ENCODE data around the gene KLHL13. TPM values are rescaled to one million over a fixed set of nuclear protein-coding genes. Genes with fewer than 3 reads are reported as not detected.
"Not testable (repeated sequence)": the region's sequence is repeated elsewhere in the genome, so short reads cannot be mapped to it uniquely, and the experiment has no call there.

Gene KLHL13
- total RNA-seq, 1 experiment from 2014 or later, result 0.64 TPM

DNA sequence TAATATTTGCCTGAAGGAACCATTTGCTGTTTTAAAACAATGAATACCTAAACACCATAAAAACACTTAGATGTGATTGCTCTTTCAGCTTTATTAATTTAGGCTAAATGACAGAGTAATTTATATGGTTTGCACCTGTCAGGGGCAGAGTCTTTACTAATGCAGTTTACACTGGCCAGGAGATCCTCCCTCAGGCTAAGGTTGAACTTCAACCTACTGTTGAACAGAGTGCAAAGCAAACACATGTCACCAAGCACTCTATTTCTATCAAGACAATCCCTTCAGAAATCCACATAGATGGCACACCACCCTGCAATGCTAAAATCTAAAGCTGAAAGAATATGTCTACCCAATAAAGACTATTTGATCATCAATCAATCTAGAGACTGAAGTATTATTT is 147.3 kb downstream of the KLHL13 start:
- no peaks in the 10 kb centered on the region for H3K27me3 Mint-ChIP-seq (ENCODE audit: unreplicated experiment)
- H3K4me1 Mint-ChIP-seq (ENCODE audit: low read depth, unreplicated experiment), result no peaks in the 10 kb centered on the region
- H3K4me3 Mint-ChIP-seq (ENCODE audit: low read depth, unreplicated experiment), result no peak overlapping the region
- H3K27ac Mint-ChIP-seq (ENCODE audit: unreplicated experiment), result no peak overlapping the region
- no peaks in the 10 kb centered on the region for H3K9me3 Mint-ChIP-seq (ENCODE audit: low read depth, unreplicated experiment)
- intact Hi-C loops (cut with micrococcal nuclease; ENCODE audit: unreplicated experiment), result no loop called here
- H3K36me3 Mint-ChIP-seq (ENCODE audit: insufficient read depth, unreplicated experiment), result no peaks in the 10 kb centered on the region
- CTCF ChIA-PET, result no interaction called here
- DNase-seq, result no peak
- BruUV-seq (replicated peaks), result no TSS peak
- TF ChIP-seq, protein P1, sequence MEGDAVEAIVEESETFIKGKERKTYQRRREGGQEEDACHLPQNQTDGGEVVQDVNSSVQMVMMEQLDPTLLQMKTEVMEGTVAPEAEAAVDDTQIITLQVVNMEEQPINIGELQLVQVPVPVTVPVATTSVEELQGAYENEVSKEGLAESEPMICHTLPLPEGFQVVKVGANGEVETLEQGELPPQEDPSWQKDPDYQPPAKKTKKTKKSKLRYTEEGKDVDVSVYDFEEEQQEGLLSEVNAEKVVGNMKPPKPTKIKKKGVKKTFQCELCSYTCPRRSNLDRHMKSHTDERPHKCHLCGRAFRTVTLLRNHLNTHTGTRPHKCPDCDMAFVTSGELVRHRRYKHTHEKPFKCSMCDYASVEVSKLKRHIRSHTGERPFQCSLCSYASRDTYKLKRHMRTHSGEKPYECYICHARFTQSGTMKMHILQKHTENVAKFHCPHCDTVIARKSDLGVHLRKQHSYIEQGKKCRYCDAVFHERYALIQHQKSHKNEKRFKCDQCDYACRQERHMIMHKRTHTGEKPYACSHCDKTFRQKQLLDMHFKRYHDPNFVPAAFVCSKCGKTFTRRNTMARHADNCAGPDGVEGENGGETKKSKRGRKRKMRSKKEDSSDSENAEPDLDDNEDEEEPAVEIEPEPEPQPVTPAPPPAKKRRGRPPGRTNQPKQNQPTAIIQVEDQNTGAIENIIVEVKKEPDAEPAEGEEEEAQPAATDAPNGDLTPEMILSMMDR (IDR thresholded peaks at IDR 0.05; ENCODE audit: unreplicated experiment), result no peak

DNA sequence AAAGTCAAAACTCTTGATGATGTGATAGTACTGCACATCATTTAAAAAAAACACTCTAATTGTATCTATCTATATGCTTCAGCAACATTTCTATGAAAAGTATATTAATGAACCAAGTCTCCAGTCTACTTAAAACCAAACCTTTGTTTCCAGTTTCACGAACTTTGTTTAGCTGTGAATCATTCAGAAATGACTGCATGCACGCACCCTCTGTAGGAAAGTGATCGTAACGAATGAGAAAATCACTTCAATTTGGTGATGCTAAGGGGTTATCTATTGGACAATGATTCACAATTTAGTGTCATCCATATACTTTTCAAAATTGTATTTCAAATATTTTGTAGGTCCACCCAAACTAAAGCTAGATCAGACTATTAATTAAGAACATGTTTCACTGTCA is 157.6 kb downstream of the KLHL13 start:
- H3K27ac Mint-ChIP-seq (ENCODE audit: unreplicated experiment), result no peak overlapping the region
- BruUV-seq (replicated peaks), result no TSS peak
- TF ChIP-seq, protein P1 (IDR thresholded peaks at IDR 0.05; ENCODE audit: unreplicated experiment), result no peak
- H3K4me3 Mint-ChIP-seq (ENCODE audit: low read depth, unreplicated experiment), result no peak overlapping the region
- CTCF ChIA-PET, result no interaction called here
- peaks cover 6% of the 10 kb centered on the region for H3K9me3 Mint-ChIP-seq (ENCODE audit: low read depth, unreplicated experiment)
- DNase-seq, result no peak
- intact Hi-C loops (cut with micrococcal nuclease; ENCODE audit: unreplicated experiment), result no loop called here
- no peaks in the 10 kb centered on the region for H3K27me3 Mint-ChIP-seq (ENCODE audit: unreplicated experiment)
- no peaks in the 10 kb centered on the region for H3K4me1 Mint-ChIP-seq (ENCODE audit: low read depth, unreplicated experiment)
- no peaks in the 10 kb centered on the region for H3K36me3 Mint-ChIP-seq (ENCODE audit: insufficient read depth, unreplicated experiment)

DNA sequence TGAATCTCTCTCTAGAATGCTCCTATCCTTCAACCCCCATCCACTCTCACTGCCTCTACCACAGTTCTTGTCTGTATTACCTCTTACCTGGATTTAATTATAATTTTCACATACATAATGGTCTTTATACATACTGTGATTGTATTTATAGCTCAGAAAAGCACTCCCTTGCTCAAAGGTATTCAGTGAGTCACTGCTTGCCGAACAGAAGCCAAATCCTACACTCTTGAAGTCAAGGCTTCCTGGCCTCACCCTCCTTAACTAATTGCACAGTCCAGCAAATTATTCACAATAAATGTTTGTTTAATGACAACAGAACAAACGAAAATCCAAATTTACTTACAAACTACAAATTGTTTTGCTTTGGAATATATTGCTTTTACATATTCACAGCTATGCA is 159.5 kb downstream of the KLHL13 start:
- H3K4me3 Mint-ChIP-seq (ENCODE audit: low read depth, unreplicated experiment), result no peak overlapping the region
- intact Hi-C loops (cut with micrococcal nuclease; ENCODE audit: unreplicated experiment), result no loop called here
- no peaks in the 10 kb centered on the region for H3K27me3 Mint-ChIP-seq (ENCODE audit: unreplicated experiment)
- no peak for DNase-seq
- peaks cover 6% of the 10 kb centered on the region for H3K9me3 Mint-ChIP-seq (ENCODE audit: low read depth, unreplicated experiment)
- no peak overlapping the region for H3K27ac Mint-ChIP-seq (ENCODE audit: unreplicated experiment)
- TF ChIP-seq, protein P1 (IDR thresholded peaks at IDR 0.05; ENCODE audit: unreplicated experiment), result no peak
- no TSS peak for BruUV-seq (replicated peaks)
- CTCF ChIA-PET, result interaction anchor here (0.6 kb wide), 1 partner anchor 28 kb away, joined by 4 read pairs; no protein-coding TSS in a partner anchor
- H3K4me1 Mint-ChIP-seq (ENCODE audit: low read depth, unreplicated experiment), result no peaks in the 10 kb centered on the region
- H3K36me3 Mint-ChIP-seq (ENCODE audit: insufficient read depth, unreplicated experiment), result no peaks in the 10 kb centered on the region

DNA sequence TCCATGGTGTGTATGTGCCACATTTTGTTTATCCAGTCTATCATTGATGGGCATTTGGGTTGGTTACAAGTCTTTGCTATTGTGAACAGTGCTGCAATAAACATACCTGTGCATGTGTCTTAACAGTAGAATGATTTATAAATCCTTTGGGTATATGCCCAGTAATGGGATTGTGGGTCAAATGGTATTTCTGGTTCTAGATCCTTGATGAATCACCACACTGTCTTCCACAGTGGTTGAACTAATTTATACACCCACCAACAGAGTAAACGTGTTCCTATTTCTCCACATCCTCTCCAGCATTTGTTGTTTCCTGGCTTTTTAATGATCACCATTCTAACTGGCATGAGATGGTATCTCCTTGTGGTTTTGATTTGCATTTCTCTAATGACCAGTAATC is 177.3 kb downstream of the KLHL13 start:
- H3K27ac Mint-ChIP-seq (ENCODE audit: unreplicated experiment); H3K36me3 Mint-ChIP-seq (ENCODE audit: insufficient read depth, unreplicated experiment); BruUV-seq (replicated peaks); H3K4me1 Mint-ChIP-seq (ENCODE audit: low read depth, unreplicated experiment); CTCF ChIA-PET; intact Hi-C loops (cut with micrococcal nuclease; ENCODE audit: unreplicated experiment); H3K9me3 Mint-ChIP-seq (ENCODE audit: low read depth, unreplicated experiment); H3K4me3 Mint-ChIP-seq (ENCODE audit: low read depth, unreplicated experiment); DNase-seq; H3K27me3 Mint-ChIP-seq (ENCODE audit: unreplicated experiment): not testable (repeated sequence)

DNA sequence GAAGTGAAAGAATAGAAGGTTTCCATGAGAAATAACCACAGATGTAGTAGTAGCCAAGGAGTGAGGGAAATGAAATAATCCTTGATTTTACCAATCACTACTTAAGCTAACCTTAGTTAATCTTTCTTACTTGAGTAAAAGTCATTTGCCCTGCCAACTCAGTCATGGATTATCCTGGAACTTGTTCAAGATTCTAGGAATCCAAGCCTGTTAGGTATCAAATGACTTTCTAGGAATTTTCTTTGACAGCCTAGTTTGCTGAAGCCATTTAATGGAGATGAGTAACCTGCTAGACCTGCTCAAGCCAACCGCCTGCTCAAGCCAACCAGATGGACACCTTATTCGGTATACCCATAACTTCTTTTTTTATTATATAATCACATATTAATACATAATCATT is 180.5 kb downstream of the KLHL13 start:
- no TSS peak for BruUV-seq (replicated peaks)
- H3K4me3 Mint-ChIP-seq (ENCODE audit: low read depth, unreplicated experiment), result no peak overlapping the region
- CTCF ChIA-PET, result no interaction called here
- TF ChIP-seq, protein P1 (IDR thresholded peaks at IDR 0.05; ENCODE audit: unreplicated experiment), result no peak
- no peaks in the 10 kb centered on the region for H3K4me1 Mint-ChIP-seq (ENCODE audit: low read depth, unreplicated experiment)
- no peaks in the 10 kb centered on the region for H3K36me3 Mint-ChIP-seq (ENCODE audit: insufficient read depth, unreplicated experiment)
- intact Hi-C loops (cut with micrococcal nuclease; ENCODE audit: unreplicated experiment), result no loop called here
- no peaks in the 10 kb centered on the region for H3K27me3 Mint-ChIP-seq (ENCODE audit: unreplicated experiment)
- no peak overlapping the region for H3K27ac Mint-ChIP-seq (ENCODE audit: unreplicated experiment)
- DNase-seq, result no peak
- H3K9me3 Mint-ChIP-seq (ENCODE audit: low read depth, unreplicated experiment), result no peaks in the 10 kb centered on the region

DNA sequence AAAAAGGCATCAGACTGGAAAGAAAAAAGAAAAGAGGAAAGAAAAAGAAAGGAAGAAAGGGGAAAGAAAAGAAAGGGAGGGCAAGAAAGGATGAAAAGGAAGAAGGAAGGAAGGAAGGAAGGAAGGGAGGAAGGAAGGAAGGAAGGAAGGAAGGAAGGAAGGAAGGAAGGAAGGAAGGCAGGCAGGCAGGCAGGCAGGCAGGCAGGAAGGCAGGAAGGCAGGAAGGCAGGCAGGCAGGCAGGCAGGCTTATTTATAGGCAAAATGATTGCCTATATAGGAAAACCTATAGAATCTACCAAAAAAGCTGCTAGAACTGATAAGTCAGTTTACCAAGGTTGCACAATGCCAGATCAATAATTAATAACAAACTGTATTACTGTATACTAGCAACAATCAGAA is 186.5 kb downstream of the KLHL13 start:
- CTCF ChIA-PET; BruUV-seq (replicated peaks): not testable (repeated sequence)

More for the DNA sequence above, 186.5 kb downstream of the KLHL13 start:
- H3K4me3 Mint-ChIP-seq (ENCODE audit: low read depth, unreplicated experiment); intact Hi-C loops (cut with micrococcal nuclease; ENCODE audit: unreplicated experiment); H3K9me3 Mint-ChIP-seq (ENCODE audit: low read depth, unreplicated experiment); H3K4me1 Mint-ChIP-seq (ENCODE audit: low read depth, unreplicated experiment); H3K27me3 Mint-ChIP-seq (ENCODE audit: unreplicated experiment); H3K27ac Mint-ChIP-seq (ENCODE audit: unreplicated experiment); DNase-seq; H3K36me3 Mint-ChIP-seq (ENCODE audit: insufficient read depth, unreplicated experiment): not testable (repeated sequence)
